ENCODE measurements around the gene WHRN.

Gene WHRN

DNA sequence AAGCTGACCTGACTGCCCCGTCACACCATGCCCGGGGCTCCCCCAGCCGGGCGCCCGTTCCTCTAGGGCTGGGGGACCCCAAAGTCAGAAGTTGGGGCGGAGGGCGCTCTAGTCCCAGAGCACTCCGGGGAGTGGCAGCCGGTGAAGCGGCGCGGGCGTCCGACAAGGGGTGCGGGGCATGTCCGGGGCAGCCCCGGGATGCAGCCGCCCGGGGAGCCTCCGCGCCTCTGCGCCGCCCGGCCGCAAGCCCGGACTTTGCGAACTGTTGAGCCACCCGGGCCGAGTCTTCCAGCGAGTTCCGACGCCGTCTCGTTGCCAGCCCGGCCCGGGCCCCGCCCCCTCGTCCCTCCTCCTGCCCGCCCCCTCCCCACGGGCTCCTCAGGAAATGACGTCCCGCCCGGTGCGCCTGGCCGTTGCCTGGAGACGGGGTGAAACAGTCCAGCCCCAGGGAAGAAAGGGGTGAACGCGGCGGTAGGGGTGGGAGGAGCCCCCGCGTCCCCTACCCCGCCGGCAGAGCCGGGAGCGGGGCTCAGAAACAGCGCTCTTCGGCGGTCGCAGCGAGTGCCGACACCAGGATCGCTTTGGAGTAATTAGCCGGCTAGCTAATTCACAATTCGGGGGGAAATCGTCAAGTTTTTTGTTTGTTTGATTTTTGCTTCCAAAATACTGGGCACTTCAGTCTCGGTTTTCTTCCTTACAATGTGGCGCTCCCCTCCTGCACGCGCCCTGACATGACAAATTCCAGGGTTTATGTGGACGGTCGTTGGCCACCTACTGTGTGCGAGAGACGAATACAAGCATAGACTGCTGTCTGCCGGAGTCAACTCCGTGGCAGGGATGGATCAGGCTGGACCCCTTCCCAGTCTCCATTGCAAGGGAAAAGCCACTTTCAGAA is at the start of gene WHRN:
TSS of gene WHRN (minus strand) at position 287 of the 895 bp plus-strand sequence. CDS start 672 bp downstream, outside the sequence.
- DNase-seq (ENCODE audit: low read depth in 2 of 2): peak; percentile 79 to 89

DNA sequence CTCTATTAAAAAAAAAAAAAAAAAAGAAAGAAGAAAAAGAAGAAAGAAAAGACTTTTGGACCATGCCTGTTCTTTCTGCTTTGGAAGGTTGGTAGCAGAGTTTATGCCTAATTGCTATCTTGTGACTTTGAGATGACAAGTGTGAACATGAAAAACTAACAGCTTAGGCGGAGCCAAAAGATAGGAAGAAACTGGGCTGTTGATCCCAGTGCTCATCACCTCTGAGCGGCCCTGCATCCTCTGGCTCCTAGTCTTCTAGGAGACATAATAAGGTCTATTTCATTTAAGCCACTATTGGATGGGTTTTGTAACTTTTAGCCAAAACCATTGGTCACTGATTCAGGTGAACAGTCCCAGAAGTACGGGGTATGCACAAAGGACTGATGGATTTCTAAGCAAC is 47.9 kb upstream of the WHRN start:
- no peak for DNase-seq (ENCODE audit: low read depth in 2 of 2)

DNA sequence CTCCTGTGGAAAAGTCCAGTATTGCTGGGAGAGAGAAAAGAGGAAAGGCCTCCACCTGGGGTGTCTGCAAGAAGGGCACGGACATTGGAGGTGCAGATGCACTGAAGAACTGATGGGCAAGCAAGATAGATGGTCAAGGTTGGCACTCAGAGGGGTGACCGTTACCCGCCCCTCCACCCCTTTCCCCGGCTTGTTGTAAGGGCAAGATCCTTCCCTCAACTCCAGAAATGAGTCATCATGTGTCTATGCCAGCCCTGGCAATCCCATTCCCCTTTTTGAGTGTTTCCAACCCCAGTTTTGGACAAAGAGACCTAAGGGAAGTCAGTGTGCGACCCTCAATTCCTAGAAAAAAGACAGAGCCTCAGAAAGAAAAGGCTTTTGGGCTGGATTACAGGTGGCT is 47.4 kb upstream of the WHRN start:
- no peak for DNase-seq (ENCODE audit: low read depth in 2 of 2)

DNA sequence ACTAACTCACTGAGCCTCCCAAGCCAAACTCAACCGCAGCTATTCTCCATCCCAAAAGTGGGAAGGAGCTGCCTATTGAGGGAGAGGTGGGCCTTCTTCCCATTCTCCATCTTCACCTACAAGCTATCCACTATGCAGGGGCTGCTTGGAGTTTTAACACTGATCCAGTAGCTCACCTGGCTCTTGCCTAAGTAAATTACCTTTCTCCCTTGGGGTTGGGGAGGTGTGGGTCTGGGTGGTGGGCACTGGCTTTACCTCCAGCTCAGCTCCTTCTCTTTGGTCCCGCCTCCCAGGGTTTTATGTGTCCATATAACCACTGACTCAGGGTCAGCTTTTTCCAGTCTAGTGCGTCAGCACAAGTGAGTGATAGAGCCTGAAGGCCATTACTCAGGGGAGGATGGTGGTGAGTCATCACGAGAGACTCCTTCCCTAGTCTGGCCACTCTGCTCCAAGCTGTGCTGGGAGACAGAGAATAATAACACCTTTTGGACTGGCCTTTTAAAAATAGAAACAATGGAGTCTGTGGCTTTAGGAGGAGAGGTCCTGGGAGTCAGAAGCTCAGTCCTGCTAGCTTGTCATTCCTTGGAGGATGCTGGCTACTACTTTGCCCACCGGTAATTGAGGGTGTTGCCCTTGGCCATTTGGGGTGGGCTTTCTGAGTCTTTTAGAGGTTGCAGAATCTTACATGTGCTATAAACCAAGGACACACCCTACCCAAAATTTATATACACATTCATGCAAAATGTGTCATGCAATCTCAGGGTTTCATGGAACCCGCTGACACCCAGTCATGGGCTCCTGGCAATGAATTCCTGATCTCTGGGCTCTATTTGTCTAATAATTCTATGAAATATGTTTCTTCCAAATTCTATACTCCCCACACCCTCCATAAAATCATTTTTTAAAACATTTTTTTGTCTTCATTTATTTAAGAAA is 46.7 kb upstream of the WHRN start:
- DNase-seq (ENCODE audit: low read depth in 2 of 2): no peak

DNA sequence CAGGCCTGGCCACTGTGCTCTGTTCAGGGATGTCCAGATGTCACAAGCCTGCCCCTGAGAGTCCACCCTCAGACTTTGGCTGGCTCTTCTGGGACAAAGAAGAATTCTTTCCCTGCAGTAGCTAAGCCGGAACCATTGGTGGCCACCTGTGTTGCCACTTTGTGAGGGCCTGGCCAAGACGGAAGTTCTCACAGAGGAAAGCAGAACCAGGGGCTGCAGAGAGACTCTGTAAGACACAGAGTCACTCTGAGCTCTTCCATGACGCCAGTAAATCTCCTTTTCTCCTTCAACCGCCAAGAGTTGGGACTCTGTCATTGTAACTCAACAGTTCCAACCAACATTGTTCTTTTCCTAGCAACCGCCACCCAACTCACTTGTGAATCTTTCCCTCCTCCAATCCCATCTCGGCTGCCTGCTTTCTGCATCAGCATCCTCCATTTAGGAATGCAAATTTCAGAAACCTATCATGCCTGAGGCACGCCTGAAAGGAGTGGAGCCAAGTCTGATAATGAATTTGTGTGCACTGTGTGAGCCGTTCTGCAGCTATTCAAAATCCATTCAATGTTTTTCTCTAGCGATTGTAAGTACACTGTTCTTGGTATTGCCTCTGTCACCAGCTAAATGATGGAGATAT is 44.5 kb upstream of the WHRN start:
- DNase-seq (ENCODE audit: low read depth in 2 of 2): no peak

DNA sequence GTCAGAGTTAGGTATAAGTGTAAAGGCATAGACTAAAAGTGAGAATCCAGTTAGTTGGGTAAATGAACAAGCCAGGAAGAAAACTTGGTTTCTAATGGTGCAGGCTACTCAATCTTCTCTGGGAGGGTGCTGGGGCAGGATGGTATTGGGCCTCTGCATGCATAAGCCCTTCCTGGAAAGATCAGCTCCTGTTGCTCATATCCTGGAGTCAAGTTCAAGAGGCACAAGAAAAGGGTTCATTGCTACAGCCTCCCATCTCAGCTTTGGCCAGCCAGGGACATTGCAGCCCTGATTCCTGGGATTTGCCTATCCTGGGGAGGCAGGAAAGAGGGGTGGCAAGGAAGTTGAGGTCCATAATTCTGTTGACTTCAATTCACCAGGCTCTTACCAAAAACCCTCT is 41.6 kb upstream of the WHRN start:
- no peak for DNase-seq (ENCODE audit: low read depth in 2 of 2)

DNA sequence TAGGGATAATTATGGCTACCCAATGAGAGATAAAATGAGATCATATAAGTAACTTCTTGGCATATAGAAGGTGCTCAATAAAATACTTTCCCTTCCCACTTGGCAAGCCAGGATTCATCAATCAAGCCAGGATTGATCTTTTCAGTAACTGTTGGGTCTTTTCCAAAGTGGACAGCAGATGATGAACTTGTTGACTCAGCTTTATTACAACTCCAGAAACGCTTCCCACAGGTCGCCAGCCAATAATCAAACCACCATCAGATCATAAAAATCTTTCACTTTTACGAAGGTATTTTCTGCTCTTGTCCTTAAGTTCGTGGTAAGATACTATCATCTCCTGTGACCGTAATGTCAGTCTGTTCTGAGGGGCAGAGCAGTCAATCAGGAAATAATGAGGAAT is 39.8 kb upstream of the WHRN start:
- DNase-seq (ENCODE audit: low read depth in 2 of 2): no peak

DNA sequence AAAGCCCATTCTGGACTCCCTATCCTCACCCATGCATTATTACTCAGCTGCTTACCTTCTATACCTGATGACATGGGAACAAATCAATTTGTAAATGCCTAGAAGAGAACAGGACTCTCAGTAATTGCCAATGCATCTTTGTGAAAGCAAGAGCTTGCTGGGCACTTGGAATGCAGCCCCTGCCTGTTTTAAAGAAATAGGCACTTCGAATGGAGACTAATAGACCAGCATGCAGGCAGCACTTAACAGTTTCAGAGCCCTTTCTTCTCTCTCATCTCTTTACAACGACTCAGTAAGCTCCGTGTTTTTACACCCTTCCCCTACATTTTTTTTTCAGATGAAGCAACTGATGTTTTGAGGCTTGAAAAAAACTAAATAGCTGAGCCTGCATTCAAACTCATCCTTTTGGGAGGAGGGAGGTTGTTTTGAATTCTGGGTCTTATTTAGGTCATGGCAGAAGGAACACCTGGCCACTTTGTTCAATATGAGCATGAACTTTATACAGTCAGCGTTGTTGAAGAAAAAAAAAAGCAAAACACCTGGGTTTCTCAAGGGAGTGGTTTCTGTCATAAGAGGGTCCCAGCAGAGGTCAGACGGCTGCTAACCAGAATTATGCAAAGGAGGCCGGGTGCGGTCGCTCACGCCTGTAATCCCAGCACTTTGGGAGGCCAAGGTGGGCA is 34.6 kb upstream of the WHRN start:
- no peak for DNase-seq (ENCODE audit: low read depth in 2 of 2)

DNA sequence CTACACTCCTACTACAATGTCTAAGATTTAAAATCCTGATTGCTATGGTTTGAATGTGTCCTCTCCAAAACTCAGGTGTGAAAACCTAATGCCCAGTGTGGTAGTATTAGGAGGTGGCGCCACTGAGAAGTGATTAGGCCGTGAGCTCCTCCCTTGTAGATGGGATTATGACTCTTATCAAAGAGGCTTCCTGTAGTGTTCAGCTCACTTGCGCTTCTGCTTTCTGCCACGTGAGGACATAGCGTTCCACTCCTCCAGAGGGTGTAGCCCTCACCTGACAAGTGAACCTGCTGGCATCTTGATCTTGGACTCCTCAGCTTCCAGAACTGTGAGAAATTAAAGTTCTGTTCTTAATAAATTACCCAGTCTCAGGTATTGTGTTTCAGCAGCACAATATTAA is 33.0 kb upstream of the WHRN start:
- no peak for DNase-seq (ENCODE audit: low read depth in 2 of 2)

DNA sequence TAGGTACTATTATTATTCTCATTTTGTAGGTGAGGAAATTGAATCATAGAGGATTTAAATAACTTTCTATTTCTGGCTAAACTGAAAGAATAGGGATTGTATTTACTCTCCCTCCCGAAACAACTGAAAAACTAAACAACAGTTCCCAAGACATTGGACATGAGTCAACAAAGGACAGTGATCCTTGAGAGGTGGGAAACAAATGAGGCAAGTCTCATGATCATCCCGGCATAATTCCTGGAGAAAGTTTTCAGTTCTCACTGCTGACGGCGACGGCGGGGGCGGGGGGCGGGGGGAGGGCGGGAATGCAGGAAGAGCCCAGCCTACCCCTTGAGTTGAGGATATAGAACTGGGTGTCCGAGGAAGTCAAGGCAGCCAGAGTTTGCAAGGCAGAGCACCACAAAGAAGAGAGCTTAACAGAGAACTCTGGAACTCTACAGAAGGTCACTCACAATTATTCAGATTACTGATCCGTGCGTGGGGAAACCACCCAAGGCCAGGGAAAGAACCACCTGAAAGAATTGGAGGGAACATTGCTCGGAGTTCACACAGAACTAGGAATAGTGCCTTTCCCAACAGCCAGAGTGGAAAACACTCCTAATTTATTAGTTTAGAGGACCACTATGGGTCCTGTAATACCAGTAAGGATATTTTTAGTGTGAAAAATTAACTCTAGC is 27.4 kb upstream of the WHRN start:
- no peak for DNase-seq (ENCODE audit: low read depth in 2 of 2)

DNA sequence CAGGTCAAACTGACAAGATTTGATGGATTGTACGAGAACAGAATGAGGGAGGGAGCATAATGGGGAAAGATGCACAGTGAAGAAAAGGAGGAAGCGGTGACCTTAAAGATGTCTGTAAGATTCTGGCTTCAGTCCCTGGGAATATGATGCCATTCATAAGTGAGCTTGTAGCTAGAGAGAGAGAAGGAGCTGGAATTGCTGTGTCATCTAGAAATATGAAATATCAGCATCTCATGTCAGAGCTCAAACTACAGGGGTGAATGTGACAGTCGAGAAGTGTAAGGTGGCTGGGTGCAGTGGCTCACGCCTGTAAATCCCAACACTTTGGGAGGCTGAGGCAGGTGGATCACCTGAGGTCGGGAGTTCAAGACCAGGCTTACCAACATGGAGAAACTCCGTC is 24.0 kb upstream of the WHRN start:
- DNase-seq (ENCODE audit: low read depth in 2 of 2): no peak

DNA sequence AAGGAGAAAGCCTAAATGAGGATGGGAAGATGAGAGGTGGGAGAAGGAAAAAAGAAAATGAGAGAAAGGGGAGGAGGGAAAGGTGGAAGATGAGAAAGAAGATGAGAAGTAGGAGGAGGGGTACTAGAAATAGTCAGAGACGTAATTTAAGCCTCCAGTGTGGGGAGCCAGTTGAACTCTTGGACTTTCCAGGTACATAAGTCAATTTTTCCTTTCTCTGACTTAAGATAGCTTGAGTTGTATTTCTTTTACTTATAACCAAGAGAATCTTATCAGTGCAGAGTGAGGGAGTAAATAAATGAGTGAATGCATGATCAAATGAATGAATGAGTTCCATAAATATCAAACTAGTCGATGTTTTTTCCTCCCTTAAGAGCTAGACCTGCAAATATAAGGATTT is 21.5 kb upstream of the WHRN start:
- DNase-seq (ENCODE audit: low read depth in 2 of 2): no peak

DNA sequence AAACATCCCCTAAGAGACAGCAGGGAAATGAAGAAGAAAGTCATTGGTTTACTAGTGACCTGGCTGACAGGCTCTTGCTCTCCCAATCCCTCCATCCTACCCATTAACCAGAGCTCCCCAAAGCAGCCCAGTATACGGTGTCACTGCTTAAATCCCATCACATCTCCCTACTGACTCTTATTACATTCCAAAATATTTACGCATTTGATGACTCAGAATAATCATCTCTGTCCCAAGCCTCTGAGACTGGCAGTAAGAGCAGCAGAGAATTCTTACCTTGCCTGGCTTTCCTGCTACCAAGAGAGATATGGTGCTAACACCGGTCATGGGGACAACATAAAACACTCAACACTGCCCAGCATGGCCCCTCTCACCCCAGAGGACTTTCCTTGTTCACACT is 20.2 kb upstream of the WHRN start:
- DNase-seq (ENCODE audit: low read depth in 2 of 2): no peak

DNA sequence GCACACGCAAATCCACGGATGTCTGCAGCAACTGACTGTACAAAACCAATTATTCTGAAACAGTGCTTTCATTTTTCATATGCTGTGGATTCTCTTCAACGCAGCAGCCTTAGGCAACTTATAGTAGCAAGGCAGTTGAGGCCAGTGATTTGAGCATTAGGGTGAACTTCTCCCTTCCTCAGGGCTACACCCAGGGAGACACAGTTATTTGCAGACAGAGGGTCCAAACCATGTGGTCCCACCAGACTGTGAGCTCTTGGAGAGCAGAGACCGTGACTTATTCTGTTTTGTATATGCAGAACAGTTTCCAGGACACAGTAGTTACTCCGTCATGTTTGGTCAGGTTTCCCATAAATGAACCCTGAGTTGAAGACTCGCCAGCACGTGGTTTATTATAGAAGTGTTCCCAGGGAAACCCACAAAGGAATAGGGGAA is 19.0 kb upstream of the WHRN start:
- DNase-seq (ENCODE audit: low read depth in 2 of 2): no peak

DNA sequence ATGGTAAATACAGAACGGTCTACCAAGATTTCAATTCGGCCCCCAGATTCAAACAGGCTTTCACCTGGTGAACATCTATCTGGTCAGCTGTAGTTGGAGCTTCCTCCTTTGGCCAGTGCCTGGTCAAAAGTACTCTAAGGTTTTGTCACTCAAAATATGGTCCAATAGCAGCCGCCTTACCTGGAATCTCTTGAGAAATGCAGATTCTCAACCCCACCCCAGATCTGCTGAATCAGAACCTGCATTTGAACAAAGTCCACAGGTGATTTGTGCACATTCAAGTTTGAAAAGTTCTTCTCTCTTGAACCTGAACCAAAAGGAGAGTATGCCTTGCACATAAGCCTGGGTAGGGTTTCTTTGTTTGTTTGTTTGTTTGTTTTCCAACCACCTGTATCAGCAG is 17.6 kb upstream of the WHRN start:
- no peak for DNase-seq (ENCODE audit: low read depth in 2 of 2)

DNA sequence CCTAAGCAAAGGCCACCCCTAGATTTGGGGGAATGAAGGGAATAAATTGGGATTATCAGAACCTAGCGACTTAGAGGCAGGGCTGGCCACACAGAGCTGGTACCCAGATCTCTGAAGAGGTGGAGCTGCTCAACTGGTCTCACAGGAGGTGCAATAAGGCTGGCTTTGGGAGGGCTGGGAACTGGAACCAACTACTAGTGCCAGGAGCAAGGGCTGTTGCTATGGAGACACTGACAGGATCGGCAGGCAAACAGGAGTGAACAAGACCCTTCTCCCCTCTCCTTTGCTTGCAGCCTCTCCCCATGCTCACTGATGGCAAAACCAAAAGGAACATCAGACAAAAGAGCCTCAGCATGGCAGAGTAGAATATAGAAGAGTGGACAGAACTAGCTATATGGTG is 17.0 kb upstream of the WHRN start:
- no peak for DNase-seq (ENCODE audit: low read depth in 2 of 2)

DNA sequence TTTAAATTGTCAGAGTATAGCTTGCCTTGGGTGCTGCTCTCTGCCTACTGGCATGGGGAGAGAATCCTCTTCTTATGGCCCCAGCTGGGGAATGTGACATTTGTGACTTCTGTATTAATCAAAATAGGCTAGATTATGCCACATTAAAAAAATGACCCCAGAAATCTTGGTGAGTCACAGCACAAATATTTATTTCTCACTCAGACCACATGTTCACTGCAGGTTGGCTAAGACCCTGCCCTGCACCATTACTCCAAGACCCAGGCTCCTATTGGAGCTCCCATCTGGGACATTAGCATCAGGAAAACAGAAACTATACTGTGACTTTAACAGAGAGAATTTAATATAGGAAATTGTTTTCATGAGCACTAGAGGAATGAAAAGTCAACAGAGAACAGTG is 16.6 kb upstream of the WHRN start:
- DNase-seq (ENCODE audit: low read depth in 2 of 2): no peak

DNA sequence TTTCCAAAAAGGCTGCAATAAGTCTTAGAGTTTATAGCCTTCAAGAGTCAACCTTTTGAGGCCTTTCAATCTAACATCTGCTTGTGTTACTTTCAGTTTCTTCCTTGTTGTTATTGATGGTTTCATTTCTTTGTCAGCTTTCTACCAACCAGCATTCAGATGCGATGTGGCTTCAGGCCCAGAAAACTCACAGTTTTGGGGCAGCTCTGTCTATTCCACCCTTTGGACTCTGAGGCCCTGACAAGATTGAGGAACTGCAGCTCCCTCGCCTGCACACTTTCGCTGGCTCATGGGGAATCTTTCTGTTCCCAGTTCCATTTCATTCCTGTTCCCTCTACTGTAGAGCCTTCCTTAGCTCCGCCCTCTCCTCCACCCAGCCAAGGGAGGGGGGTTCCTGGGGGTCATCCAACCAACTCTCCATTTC is 13.3 kb upstream of the WHRN start:
- DNase-seq (ENCODE audit: low read depth in 2 of 2): no peak

DNA sequence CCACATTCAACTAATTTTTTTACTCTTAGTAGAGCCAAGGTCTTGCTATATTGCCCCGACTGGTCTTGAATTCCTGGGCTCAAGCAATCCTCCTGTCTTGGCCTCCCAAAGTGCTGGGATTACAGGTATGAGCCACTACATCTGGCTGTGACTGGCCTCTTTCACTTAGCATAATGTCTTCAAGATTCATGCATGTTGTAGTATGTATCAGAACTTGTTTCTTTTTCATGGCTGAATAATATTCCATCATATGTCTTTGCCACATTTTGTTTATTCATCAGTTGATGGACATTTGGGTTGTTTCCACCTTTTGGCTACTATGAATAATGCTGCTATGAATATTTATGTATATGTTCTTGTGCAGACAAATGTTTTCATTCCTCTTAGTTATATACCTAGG is 12.8 kb upstream of the WHRN start:
- no peak for DNase-seq (ENCODE audit: low read depth in 2 of 2)

DNA sequence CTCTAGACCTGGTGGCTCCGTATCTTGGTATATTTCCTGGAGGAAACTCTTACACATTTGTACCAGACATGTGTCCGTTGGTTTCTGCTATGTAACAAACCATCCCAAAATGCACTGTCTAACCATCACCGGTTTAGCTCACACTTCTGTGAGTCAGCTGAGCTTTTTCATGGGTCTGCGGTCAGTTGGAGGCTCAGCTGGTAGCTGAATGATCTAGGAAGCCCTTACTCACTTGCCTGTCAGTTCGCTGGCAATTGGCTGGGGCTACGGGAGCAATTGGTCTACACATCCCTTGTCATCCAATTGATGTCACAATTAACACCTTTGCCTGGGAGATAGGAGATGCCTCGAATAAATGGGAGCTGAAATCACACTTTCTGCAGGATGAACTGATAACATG is 11.6 kb upstream of the WHRN start:
- DNase-seq (ENCODE audit: low read depth in 2 of 2): no peak

DNA sequence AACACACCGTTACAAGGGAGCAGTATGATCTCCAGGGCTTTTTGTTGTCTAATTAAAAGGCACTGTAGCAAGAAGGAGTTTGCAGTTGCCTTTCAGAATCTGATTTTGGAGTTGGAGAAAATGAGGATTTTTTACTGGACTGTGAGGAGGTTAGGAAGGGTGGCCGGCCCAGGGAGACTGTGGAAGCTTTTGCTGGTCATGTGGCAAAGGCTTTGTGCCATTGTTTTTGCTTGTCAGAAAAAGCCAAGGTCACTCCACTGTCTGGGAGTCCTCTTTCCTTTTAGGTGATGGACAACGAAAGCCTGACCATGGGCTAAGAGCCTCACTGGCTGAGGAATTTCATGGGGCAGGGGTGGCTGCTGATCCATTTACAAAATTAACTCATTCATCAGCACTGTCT is 10.3 kb upstream of the WHRN start:
- no peak for DNase-seq (ENCODE audit: low read depth in 2 of 2)

Data from stimulated activated CD8-positive, alpha-beta memory T cell treated with anti-CD3 and anti-CD28 coated beads, Interleukin-2, amount 100 ng/mL, for 1 hour (primary cell).